Type B pancreatic cell (in vitro differentiated cells): Measurements from ENCODE around the gene SPRING1. TPM values are rescaled to one million over a fixed set of nuclear protein-coding genes. Genes with fewer than 3 reads are reported as not detected.

ENCODE experiments used
- DNase-seq: peaks from one replicate; pipeline ENCODE4 v3.0.0; 2021; ENCODE audit warnings: mixed read lengths; ENCODE audit not compliant: unreplicated experiment; ENCODE audit errors: extremely low spot score
- H3K27ac Mint-ChIP-seq: 2 replicates; pipeline ENCODE4 v1.8.0; 2021; ENCODE audit warnings: mild to moderate bottlenecking, mixed read lengths
- H3K27me3 Mint-ChIP-seq: 2 replicates; pipeline ENCODE4 v1.8.0; 2021; ENCODE audit warnings: mixed read lengths
- H3K36me3 Mint-ChIP-seq: 2 replicates; pipeline ENCODE4 v1.8.0; 2021; ENCODE audit warnings: mixed read lengths
- H3K4me1 Mint-ChIP-seq: one replicate; pipeline ENCODE4 v1.8.0; 2021; ENCODE audit warnings: mixed read lengths; ENCODE audit not compliant: unreplicated experiment
- H3K4me3 Mint-ChIP-seq: 2 replicates; pipeline ENCODE4 v1.8.0; 2021; ENCODE audit warnings: mild to moderate bottlenecking, mixed read lengths
- H3K9me3 Mint-ChIP-seq: 2 replicates; pipeline ENCODE4 v1.8.0; 2021; ENCODE audit warnings: mixed read lengths
- total RNA-seq: library from RNA; stranded (reverse); gene quantifications from 2 replicates; pipeline ENCODE4 v1.2.1, GENCODE V29; 2021; ENCODE audit warnings: low replicate concordance
- TF ChIP-seq, protein P1 (sequence below): fragments of 200-600 bp; sonication (generic); conservative IDR thresholded peaks from 2 replicates; pipeline ENCODE4 v1.5.0; 2021; ENCODE audit warnings: antibody characterized with exemption, mild to moderate bottlenecking

SPRING1 gene
- total RNA-seq, 1 donor from 2014 or later = 48.6 TPM

DNA sequence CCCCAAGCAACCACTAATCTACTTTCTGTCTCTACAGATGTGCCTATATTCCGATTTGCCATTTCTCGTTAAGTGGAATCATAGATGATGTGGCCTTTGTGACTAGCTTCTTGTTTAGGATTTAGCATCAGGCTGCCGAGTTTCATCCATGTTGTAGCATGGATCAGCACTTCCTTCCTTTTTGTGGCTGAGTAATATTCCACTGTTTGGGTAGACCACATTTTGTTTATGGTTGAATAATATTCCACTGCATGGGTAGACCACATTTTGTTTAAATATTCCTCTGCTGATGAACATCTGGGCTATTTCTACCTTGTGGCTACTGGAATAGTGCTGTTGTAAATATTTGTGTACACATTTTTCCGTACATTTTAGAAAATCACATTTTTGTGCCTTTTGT, 36.4 kb downstream of the SPRING1 start:
- no peak for DNase-seq
- H3K4me1 Mint-ChIP-seq = peaks cover 19% of the 10 kb centered on the region
- no peaks in the 10 kb centered on the region for H3K36me3 Mint-ChIP-seq
- no peak overlapping the region for H3K4me3 Mint-ChIP-seq
- H3K9me3 Mint-ChIP-seq = no peaks in the 10 kb centered on the region
- TF ChIP-seq, protein P1, sequence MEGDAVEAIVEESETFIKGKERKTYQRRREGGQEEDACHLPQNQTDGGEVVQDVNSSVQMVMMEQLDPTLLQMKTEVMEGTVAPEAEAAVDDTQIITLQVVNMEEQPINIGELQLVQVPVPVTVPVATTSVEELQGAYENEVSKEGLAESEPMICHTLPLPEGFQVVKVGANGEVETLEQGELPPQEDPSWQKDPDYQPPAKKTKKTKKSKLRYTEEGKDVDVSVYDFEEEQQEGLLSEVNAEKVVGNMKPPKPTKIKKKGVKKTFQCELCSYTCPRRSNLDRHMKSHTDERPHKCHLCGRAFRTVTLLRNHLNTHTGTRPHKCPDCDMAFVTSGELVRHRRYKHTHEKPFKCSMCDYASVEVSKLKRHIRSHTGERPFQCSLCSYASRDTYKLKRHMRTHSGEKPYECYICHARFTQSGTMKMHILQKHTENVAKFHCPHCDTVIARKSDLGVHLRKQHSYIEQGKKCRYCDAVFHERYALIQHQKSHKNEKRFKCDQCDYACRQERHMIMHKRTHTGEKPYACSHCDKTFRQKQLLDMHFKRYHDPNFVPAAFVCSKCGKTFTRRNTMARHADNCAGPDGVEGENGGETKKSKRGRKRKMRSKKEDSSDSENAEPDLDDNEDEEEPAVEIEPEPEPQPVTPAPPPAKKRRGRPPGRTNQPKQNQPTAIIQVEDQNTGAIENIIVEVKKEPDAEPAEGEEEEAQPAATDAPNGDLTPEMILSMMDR = no peak
- H3K27ac Mint-ChIP-seq = no peak overlapping the region
- peaks cover 6% of the 10 kb centered on the region for H3K27me3 Mint-ChIP-seq

DNA sequence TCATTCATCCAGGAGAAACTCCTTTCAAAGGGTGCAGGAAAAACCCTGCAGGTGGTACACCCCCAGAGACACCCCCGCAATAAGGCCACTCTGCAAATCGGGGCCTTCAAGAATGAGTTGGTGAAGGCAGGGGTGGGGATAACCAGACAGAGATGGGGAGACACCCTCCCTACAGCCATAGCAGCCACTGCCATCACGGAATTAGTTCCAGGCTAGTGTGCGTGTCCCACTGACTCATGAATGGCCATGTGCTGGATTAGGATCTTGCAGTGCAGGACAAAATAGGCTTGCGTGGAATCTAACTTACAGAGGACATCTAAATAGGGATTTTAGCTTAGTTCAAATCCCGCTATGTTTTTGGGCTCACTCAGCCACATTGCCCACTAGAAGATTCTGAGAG, 37.8 kb downstream of the SPRING1 start:
- Mint-ChIP-seq H3K4me3 (no peak overlapping the region), H3K36me3 (no peaks in the 10 kb centered on the region), H3K9me3 (no peaks in the 10 kb centered on the region), H3K27ac (no peak overlapping the region), H3K27me3 (peaks cover 10% of the 10 kb centered on the region), H3K4me1 (peaks cover 25% of the 10 kb centered on the region)
- DNase-seq = no peak
- TF ChIP-seq, protein P1 = no peak

DNA sequence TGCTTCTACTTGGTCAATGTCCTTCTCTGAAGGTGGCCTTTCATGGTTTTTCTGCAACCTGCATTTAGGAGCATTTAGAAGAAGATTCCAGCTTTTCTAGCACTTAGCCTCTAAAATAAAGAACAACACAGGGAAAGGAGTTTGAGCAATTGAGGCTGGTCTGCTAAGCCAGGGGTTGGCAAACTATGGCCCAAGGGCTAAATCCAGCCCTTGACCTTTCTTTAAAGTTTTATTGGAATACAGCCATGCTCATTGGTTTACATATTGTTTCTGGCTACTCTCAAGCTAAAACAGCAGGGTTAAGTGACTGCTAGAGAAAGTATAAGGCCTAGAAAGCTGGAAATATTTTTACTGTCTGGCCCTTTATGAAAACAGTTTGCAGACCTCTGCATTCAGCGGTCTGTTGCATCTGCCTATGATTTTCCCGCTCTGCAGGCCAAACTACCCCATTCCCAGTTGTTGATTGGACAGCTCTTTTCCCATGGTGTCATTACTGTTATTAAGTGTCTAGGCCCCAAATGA, 39.3 kb downstream of the SPRING1 start:
- Mint-ChIP-seq H3K36me3 (no peaks in the 10 kb centered on the region), H3K9me3 (no peaks in the 10 kb centered on the region), H3K4me3 (no peak overlapping the region), H3K4me1 (peaks cover 34% of the 10 kb centered on the region), H3K27me3 (peaks cover 25% of the 10 kb centered on the region), H3K27ac (peak overlapping the region; percentile 86)
- TF ChIP-seq, protein P1 = no peak
- DNase-seq = no peak

DNA sequence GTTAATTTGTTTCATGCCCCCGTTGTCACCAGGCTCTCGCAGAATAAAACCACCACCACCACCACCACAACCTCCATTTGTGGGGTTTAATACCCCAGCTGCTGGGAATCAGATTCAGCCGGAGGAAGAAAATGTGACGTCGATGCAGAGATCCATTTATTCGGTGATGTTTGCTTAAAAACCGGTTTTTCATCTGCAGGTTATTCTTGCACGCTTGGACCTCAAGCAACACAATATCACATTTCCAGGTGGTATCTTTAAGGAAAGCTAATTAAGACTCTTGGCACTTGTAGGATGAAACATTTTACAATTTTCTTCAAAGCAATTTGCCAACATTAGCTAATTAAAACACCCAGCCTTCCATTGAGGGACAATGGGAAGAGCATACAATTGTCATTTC, 39.8 kb downstream of the SPRING1 start:
- TF ChIP-seq, protein P1 = no peak
- H3K9me3 Mint-ChIP-seq = no peaks in the 10 kb centered on the region
- peak overlapping the region; percentile 72 for H3K4me3 Mint-ChIP-seq
- H3K4me1 Mint-ChIP-seq = peaks cover 35% of the 10 kb centered on the region
- peaks cover 30% of the 10 kb centered on the region for H3K27me3 Mint-ChIP-seq
- no peak for DNase-seq
- H3K27ac Mint-ChIP-seq = peak overlapping the region; percentile 86
- H3K36me3 Mint-ChIP-seq = no peaks in the 10 kb centered on the region

DNA sequence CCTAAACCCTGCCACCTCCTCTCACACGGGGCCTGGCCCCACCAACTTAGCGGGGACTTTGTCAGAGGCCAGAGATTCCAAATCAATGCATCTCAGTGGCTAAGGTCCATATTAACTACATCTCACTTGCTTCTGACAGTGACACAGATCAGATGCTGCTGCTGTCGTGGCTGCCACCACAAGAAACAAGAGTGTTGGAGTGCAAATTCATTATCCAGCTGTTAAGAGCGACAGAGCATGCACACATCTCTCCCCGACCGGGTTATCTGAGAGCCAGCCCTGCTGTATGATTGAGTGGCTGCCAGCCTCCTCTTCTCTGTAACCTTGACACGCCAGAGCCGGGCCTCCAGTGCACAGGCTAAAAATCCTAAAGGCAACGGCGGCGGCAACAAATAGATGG, 40.2 kb downstream of the SPRING1 start:
- TF ChIP-seq, protein P1 = no peak
- Mint-ChIP-seq H3K4me3 (peak overlapping the region; percentile 72), H3K4me1 (peaks cover 35% of the 10 kb centered on the region), H3K36me3 (no peaks in the 10 kb centered on the region), H3K9me3 (no peaks in the 10 kb centered on the region), H3K27me3 (peaks cover 34% of the 10 kb centered on the region), H3K27ac (peak overlapping the region; percentile 86)
- DNase-seq = peak; percentile 60

DNA sequence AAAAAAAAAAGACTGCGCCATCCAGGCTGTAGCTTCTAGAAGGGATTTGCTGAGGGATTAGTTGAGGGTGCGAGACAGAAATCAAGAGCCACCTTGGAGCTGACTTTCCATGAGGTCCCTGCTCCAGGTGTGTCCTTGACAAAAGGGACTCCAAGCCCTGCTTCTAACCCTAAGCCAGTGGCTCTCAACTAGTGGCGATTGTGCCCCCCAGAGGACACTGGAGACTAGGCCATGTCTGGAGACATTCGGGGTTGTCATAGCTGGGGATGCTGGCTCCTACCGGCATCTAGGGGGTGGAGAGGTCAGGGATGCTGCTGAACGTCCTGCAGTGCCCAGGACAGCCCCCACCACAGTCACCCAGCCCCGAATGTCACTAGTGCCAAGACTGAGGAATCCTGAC, 40.6 kb downstream of the SPRING1 start:
- H3K27me3 Mint-ChIP-seq = peaks cover 37% of the 10 kb centered on the region
- H3K9me3 Mint-ChIP-seq = no peaks in the 10 kb centered on the region
- TF ChIP-seq, protein P1 = peak; percentile 58
- H3K4me1 Mint-ChIP-seq = peaks cover 35% of the 10 kb centered on the region
- no peak overlapping the region for H3K4me3 Mint-ChIP-seq
- H3K27ac Mint-ChIP-seq = no peak overlapping the region
- H3K36me3 Mint-ChIP-seq = no peaks in the 10 kb centered on the region
- no peak for DNase-seq
